ENCODE data around the gene MMP11.
"Not testable (repeated sequence)": the region's sequence is repeated elsewhere in the genome, so short reads cannot be mapped to it uniquely, and the experiment has no call there.

Gene MMP11

DNA sequence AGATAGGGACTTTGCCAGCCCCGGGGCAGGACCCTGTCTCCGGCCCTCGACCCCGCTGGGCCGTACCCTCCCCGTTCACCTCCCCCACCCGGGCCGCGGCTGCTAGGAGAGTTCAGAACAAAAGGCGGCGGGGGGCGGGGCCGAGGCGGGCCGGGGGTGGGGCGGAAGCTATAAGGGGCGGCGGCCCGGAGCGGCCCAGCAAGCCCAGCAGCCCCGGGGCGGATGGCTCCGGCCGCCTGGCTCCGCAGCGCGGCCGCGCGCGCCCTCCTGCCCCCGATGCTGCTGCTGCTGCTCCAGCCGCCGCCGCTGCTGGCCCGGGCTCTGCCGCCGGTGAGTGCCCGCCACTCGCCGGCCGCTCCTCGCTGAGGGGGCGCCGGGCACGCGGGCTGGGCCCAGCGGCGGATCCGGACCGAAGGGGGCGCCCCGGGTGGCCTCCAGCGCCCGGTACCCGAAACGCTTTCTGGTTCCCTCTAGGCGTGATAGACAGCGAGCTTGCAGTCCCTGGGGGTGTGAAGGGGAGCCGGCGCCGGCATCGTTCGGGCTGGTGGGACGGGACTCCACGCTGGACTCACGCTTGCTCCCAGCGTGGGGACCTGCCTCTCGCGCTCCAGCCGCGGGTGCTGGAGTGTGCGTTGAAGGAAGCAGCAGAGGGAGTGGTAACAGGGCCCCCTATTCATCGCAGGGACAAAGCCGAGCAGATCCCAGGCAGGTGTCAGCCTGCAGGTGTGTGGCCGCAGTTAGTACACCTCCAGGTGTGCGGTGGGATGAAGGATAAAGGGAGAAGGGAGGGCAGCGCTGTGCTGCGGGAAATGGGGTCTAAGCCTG is at the start of gene MMP11:
Gene MMP11 (plus strand): TSS at position 201 of the 825 bp plus-strand sequence. CDS start 22 bp downstream, at position 223.
- no peak for DNase-seq (ENCODE audit: low spot score)

GRCh38 chr22:23728108-23728507 is 44.5 kb upstream of the MMP11 start:
- not testable (repeated sequence) for DNase-seq (ENCODE audit: low spot score)

DNA sequence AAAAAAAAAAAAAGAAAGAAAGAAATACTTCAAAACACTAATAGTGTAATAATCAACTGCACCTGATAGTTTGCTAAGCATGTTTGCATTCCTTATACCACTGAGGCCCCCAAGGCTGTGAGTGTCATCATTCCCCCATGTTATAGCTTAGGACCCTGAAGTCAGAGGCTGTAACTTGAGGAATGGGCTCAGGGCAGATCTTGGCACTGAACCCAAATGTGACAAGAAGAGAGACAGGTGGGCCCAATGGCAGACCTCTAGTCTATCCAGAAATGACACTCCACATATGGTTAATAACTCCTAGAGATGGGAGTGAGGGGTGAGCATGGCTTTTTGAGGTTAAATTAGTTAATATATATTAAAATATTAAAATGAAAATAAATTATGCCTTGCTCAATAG is 35.0 kb upstream of the MMP11 start:
- no peak for DNase-seq (ENCODE audit: low spot score)

GRCh38 chr22:23742505-23743264 is 30.0 kb upstream of the MMP11 start:
- DNase-seq (ENCODE audit: low spot score) = no peak

DNA sequence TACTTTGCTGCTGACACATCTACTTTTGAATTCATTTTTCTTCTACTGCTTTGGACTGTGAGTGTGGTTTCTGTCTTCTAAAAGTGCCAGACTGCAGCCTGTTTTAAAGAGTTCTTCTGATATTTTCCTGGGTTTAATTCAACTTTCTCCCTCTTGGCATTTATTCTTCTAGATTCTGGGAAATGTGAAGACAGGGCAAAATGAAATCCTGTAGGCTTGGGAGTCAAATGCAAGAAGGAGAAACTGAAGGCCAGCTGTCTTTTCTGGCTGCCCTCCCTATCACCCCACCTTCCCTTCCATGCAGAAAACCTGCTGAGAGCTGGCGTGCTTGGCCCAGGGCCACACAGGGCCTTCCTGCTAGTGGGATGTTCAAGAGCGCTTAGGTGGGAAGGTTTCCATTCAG is 29.3 kb upstream of the MMP11 start:
- no peak for DNase-seq (ENCODE audit: low spot score)

- no peak for DNase-seq (ENCODE audit: low spot score)
Observed at GRCh38 chr22:23744001-23744400, 28.6 kb upstream of the MMP11 start.

- no peak for DNase-seq (ENCODE audit: low spot score)
Observed at GRCh38 chr22:23744485-23744884, 28.2 kb upstream of the MMP11 start.

DNA sequence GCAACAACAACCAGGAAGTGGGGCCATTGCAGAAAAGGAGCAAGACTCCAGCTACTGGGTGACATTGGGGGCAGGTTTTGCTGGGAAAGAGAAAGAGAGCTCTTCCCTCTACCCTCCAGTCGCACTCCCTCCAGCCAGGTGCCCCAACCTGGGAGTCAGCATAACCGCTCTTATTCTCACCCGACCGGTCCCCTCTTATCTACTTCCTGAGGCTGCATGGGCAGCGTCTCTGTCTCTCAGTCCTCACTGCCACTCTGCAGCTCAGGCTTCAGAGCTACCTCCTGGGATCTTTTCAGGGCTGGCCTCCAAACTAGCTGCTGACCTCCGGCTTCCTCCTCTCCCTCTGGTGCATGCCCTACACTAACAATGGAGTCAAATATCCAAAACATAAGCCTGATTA is 26.9 kb upstream of the MMP11 start:
- DNase-seq (ENCODE audit: low spot score) = no peak

- DNase-seq (ENCODE audit: low spot score) = no peak
Observed at GRCh38 chr22:23749841-23750301, 22.8 kb upstream of the MMP11 start.

GRCh38 chr22:23750367-23750713 is 22.3 kb upstream of the MMP11 start:
- no peak for DNase-seq (ENCODE audit: low spot score)

DNA sequence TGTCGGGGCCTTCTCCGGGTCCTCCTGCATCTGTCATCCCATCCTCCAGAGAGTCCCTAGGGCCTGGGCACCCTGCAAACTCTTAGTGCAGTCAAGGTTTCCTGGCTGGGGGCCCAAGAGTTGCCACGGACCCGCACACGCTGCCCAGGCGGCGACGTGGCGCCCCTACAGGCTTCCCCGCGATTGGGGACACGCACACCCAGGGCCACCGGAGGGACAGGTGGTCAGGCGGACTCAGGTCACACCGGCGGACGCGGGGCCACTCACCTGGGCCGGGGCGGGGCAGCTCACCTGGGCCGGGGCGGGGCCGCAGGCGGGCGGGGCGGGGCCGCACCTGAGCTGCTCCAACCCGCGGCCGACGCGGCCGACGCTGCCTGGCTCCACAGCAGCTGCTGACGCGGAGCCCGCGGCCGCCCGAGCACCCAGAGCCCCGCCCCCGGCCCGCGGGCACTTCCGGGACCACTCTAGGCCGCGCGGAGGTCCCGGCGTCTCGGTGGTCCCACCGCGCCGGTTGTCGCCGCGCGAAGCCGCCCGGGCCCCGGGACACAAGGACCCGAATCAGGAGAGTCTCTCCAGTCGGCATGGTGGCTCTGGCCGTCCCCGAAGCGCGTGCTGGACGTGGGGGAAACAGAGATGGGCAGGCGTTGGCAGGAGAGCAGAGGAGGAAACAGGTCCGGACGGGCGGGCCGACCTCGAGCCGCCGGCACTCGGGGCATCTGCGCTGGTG is 21.8 kb upstream of the MMP11 start, which contains the start of gene ZNF70:
Gene ZNF70 (minus strand): TSS at position 399 of the 727 bp plus-strand sequence. CDS start 5,972 bp downstream, outside the sequence.
- DNase-seq (ENCODE audit: low spot score) = peak; percentile 73

DNA sequence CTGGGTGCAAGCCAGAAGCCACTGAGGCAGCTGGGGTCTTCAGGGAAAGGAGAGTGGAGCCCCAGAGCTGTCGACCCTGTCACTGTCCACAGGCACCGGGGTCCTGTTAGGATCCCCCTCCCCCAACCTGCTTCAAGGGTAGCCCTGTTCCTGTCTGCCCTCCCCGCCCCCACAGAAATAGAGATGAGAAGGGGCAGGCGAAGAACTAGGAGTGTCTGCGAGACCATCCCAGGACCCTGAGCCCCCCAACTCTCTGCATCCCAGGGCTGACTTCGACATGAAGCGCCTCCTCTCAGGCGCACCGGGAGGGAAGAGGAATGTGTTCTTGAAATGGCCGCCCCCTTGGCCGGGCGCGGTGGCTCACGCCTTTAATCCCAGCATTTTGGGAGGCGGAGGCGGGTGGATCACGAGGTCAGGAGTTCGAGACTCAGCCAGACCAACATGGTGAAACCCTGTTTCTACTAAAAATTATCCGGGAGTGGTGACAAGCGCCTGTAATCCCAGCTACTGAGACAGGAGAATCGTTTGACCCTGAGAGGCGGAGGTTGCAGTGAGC is 21.1 kb upstream of the MMP11 start:
- no peak for DNase-seq (ENCODE audit: low spot score)

GRCh38 chr22:23752090-23752691 is 20.5 kb upstream of the MMP11 start:
- DNase-seq (ENCODE audit: low spot score) = no peak

GRCh38 chr22:23752750-23753149 is 19.9 kb upstream of the MMP11 start:
- no peak for DNase-seq (ENCODE audit: low spot score)

- no peak for DNase-seq (ENCODE audit: low spot score)
Observed at GRCh38 chr22:23753385-23753784, 19.3 kb upstream of the MMP11 start.

DNA sequence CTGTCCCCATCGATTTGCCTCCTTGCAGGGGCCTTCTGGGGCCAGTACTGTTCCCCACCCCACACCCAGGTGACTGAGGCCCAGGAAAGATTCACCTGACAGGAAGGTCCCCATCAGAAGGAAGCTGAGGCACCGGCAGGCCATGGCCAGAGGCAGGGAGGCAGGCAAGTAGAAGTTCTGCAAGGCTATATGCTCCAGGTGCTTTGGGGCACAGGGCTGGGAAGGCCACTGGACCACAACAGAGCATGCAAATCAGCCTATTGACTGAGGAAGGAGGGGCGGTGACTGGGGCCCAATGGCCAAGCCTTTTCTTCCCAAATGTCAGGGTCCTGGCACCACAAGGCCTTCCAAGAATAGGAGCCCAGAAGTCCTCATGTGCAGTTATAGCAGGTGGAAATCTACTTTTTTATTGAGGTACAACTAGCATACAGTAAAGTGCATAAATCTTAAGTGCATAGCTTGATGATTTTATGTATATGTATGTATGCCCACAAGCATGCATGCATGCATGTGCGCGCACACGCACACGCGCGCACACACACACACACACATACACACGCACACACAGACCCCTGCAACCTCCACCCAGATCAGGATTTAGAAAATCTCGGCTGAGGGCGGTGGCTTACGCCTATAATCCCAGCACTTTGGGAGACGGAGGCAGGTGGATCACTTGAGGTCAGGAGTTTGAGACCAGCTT is 18.3 kb upstream of the MMP11 start, which contains the start of gene VPREB3:
Gene VPREB3 (minus strand): TSS at position 206 of the 700 bp plus-strand sequence. CDS start 62 bp downstream, at position 144.
- DNase-seq (ENCODE audit: low spot score) = no peak

GRCh38 chr22:23754980-23755636 is 17.5 kb upstream of the MMP11 start:
- peak; percentile 86 for DNase-seq (ENCODE audit: low spot score)

- DNase-seq (ENCODE audit: low spot score) = no peak
Observed at GRCh38 chr22:23755711-23756110, 16.9 kb upstream of the MMP11 start.

GRCh38 chr22:23756891-23757290 is 15.8 kb upstream of the MMP11 start:
- no peak for DNase-seq (ENCODE audit: low spot score)

GRCh38 chr22:23759566-23759965 is 13.1 kb upstream of the MMP11 start:
- DNase-seq (ENCODE audit: low spot score) = no peak

All from globus pallidus (tissue), 1 donor.